ENCODE results near the gene ADA. TPM values are rescaled to one million over a fixed set of nuclear protein-coding genes. Genes with fewer than 3 reads are reported as not detected.

ADA gene
- total and polyA plus RNA-seq, 9 of the 15 experiments (the other 6 are each of a cell fraction or from before 2014, with no cell fraction given) = 2.4 to 26.1 (median 5.3) TPM

- FAIRE-seq (no peak), ATAC-seq (no peak), DNase-seq (ENCODE audit: extremely low read depth in 1 of 4, low spot score in 3 of 4) (peak in 1 of 4 experiments; percentile 4)
- no peaks in the 10 kb centered on the region; the same call in 2 of the 3 replicates for H3K79me2 ChIP-seq (ENCODE audit: control insufficient read depth, insufficient read depth, low read length)
- H3K4me1 ChIP-seq (replicated peaks in 1 of 2; ENCODE audit: control insufficient read depth in 2 of 2, insufficient read depth in 2 of 2, low read length in 2 of 2) = peaks cover 8 to 21% of the 10 kb centered on the region in 2 experiments; a peak in 4 of 5 replicates
- no peaks in the 10 kb centered on the region; the same call in 1 of the 2 replicates for H4K20me1 ChIP-seq (replicated peaks; ENCODE audit: control insufficient read depth, insufficient read depth, low read length)
- no peak overlapping the region for H3K4me2 ChIP-seq (ENCODE audit: insufficient read depth, low read length)
- ChIA-PET CTCF (ENCODE audit: low intra/inter-chr PET ratio) (no interaction called here), POLR2A (interaction anchor here (1.1 to 1.3 kb wide), 2 partner anchors 11 to 38 kb away, joined by 3 read pairs; no protein-coding TSS in a partner anchor)
- no peak overlapping the region for H3K27ac ChIP-seq (ENCODE audit: extremely low read depth, low read depth, low read length)
- H3K27me3 ChIP-seq (ENCODE audit: control insufficient read depth in 2 of 2, insufficient read depth in 2 of 2, low read length in 2 of 2) = peaks cover 3 to 11% of the 10 kb centered on the region in 2 experiments; a peak in 1 of 5 replicates
- no peaks in the 10 kb centered on the region for H3K9me1 ChIP-seq (ENCODE audit: control insufficient read depth, insufficient read depth, low read length)
- 30% methylated on average over 5 of the region's 5 CpGs for WGBS (ENCODE audit: insufficient coverage, low coverage, missing lambda C conversion rate)
- no peak overlapping the region for H3K4me3 ChIP-seq
- intact Hi-C loops (cut with micrococcal nuclease) = no loop called here
- BruUV-seq (replicated peaks) = no TSS peak
- in situ Hi-C loops (cut with MboI) = no loop called here
- H3K9ac ChIP-seq (ENCODE audit: insufficient read depth in 1 of 2, low read depth in 2 of 2, low read length in 2 of 2) = no peak overlapping the region; a peak in 1 of 4 replicates
- no peak overlapping the region for H2AFZ ChIP-seq (ENCODE audit: low read depth, low read length)
- no peak for TF ChIP-seq POLR2A (conservative IDR thresholded peaks at IDR 0.05)
- no peak for TF ChIP-seq STAT5B (CRISPR knock-in tag; IDR thresholded peaks at IDR 0.05)
- H3K36me3 ChIP-seq (ENCODE audit: control insufficient read depth, insufficient read depth, low read length) = no peaks in the 10 kb centered on the region
- H3K9me3 ChIP-seq (replicated peaks; ENCODE audit: control insufficient read depth, insufficient read depth, low read depth, low read length) = 0 out of 2 replicates have a peak, but pooled peaks cover under 1% of the 10 kb centered on the region
Observed at GRCh38 chr20:44648068-44648467, 3.4 kb downstream of the ADA start.

- DNase-seq (ENCODE audit: extremely low read depth in 1 of 4, low spot score in 3 of 4) = peak in 1 of 4 experiments; percentile 5
- CTCF ChIA-PET (ENCODE audit: low intra/inter-chr PET ratio) = no interaction called here
- H4K20me1 ChIP-seq (replicated peaks; ENCODE audit: control insufficient read depth, insufficient read depth, low read length) = no peaks in the 10 kb centered on the region; the same call in 1 of the 2 replicates
- ATAC-seq = no peak
- intact Hi-C loops (cut with micrococcal nuclease) (no loop called here), in situ Hi-C loops (cut with MboI) (no loop called here)
- no peaks in the 10 kb centered on the region for H3K9me3 ChIP-seq (replicated peaks; ENCODE audit: control insufficient read depth, insufficient read depth, low read depth, low read length)
- peaks cover 2 to 11% of the 10 kb centered on the region in 2 experiments; a peak in 1 of 5 replicates for H3K27me3 ChIP-seq (ENCODE audit: control insufficient read depth in 2 of 2, insufficient read depth in 2 of 2, low read length in 2 of 2)
- H3K27ac ChIP-seq (ENCODE audit: extremely low read depth, low read depth, low read length) = no peak overlapping the region
- H3K36me3 ChIP-seq (ENCODE audit: control insufficient read depth, insufficient read depth, low read length) = no peaks in the 10 kb centered on the region
- no peaks in the 10 kb centered on the region; the same call in 2 of the 3 replicates for H3K79me2 ChIP-seq (ENCODE audit: control insufficient read depth, insufficient read depth, low read length)
- H3K4me1 ChIP-seq (replicated peaks in 1 of 2; ENCODE audit: control insufficient read depth in 2 of 2, insufficient read depth in 2 of 2, low read length in 2 of 2) = peaks cover 16 to 27% of the 10 kb centered on the region in 2 experiments
- 21% methylated on average over 9 of the region's 10 CpGs for WGBS (ENCODE audit: insufficient coverage, low coverage, missing lambda C conversion rate)
- FAIRE-seq = no peak
- H2AFZ ChIP-seq (ENCODE audit: low read depth, low read length) = no peak overlapping the region
- no peak overlapping the region for H3K4me3 ChIP-seq
- H3K9ac ChIP-seq (ENCODE audit: insufficient read depth in 1 of 2, low read depth in 2 of 2, low read length in 2 of 2) = peak overlapping the region in 1 of 2 experiments; percentile 15; a peak in 1 of 4 replicates
- POLR2A ChIA-PET = interaction anchor here (0.7 to 1.3 kb wide), 3 partner anchors 10 to 1430 kb away, joined by 3 to 4 read pairs (median 3); no protein-coding TSS in a partner anchor
- BruUV-seq (replicated peaks) = no TSS peak
- H3K4me2 ChIP-seq (ENCODE audit: insufficient read depth, low read length) = no peak overlapping the region
- no peaks in the 10 kb centered on the region for H3K9me1 ChIP-seq (ENCODE audit: control insufficient read depth, insufficient read depth, low read length)
- peak; percentile 20; the same call in 1 of the 2 replicates for TF ChIP-seq BCOR (IDR thresholded peaks at IDR 0.05)
- TF ChIP-seq ZNF639 (CRISPR knock-in tag; conservative IDR thresholded peaks at IDR 0.05 in 1 of 2, IDR thresholded peaks at IDR 0.05 in 1 of 2) = no peak
Observed at GRCh38 chr20:44646641-44647274, 4.7 kb downstream of the ADA start.
